Testis (tissue), 5 donors: ENCODE measurements around the gene OR52B6. TPM values are rescaled to one million over a fixed set of nuclear protein-coding genes. Genes with fewer than 3 reads are reported as not detected.

ENCODE experiments used
- DNase-seq: peaks from one replicate; pipeline ENCODE4 v3.0.0-alpha.2; 2019
- H3K27ac ChIP-seq, 2 donors: fragments of 200-600 bp; sonication (generic); one replicate each; pipeline ENCODE4 v1.5.1; 2019
- H3K27me3 ChIP-seq: fragments of 200-600 bp; sonication (generic); one replicate; pipeline ENCODE4 v1.5.1; 2019
- H3K36me3 ChIP-seq: fragments of 200-600 bp; sonication (generic); one replicate; pipeline ENCODE4 v1.5.1; 2017; ENCODE audit warnings: low read depth; ENCODE audit errors: missing control alignments
- H3K4me1 ChIP-seq: fragments of 200-600 bp; sonication (generic); one replicate; pipeline ENCODE4 v1.5.1; 2019
- H3K4me3 ChIP-seq, 2 donors: fragments of 200-600 bp; sonication (generic); one replicate each; pipeline ENCODE4 v1.5.1; 2017 to 2019
- H3K9me3 ChIP-seq: fragments of 200-600 bp; sonication (generic); one replicate; pipeline ENCODE4 v1.5.1; 2017
- CTCF ChIP-seq, 3 experiments: fragments of 450-650 bp in 2 of 3; fragments of 200-600 bp in 1 of 3; sonication (generic) in 1 of 3; IDR thresholded peaks; one replicate each; pipeline ENCODE4 v1.5.1; 2016 to 2019; ENCODE audit warnings: antibody characterized with exemption in 3 of 3, mild to moderate bottlenecking in 2 of 3, moderate library complexity in 1 of 3
- POLR2A ChIP-seq: fragments of 450-650 bp; IDR thresholded peaks from one replicate; pipeline ENCODE4 v1.6.1; 2017; ENCODE audit warnings: antibody characterized with exemption, mild to moderate bottlenecking, moderate library complexity
- WGBS, 2 donors: methylation state at CpG; one replicate each; pipeline ENCODE4 v1.1.5; 2018; 5-methylcytosine and 5-hydroxymethylcytosine counted together
- intact Hi-C: fragments of 100-400 bp; cut with DNase I; formaldehyde crosslinking; loops from one replicate; pipeline ENCODE4 v1.15.1; 2023; ENCODE audit warnings: low total_unique reads
- long read RNA-seq, 2 donors: transcript quantifications; one replicate each; lab custom pipeline, GENCODE V29; 2026
- polyA plus RNA-seq: library from polyadenylated mRNA; stranded (reverse); fragments of 350-450 nt; fragmentation: Illumina TruSeq; extraction: RNeasy Lipid Tissue Mini Kit (QIAGEN cat#74804); gene quantifications from one replicate; pipeline ENCODE4 v1.2.3, GENCODE V29; 2014; ENCODE audit warnings: low read depth, low replicate concordance; ENCODE audit not compliant: insufficient read depth
- total RNA-seq, 2 donors: library from RNA; depleted of rRNA; stranded (reverse); fragments of >200 nt; gene quantifications; one replicate each; pipeline ENCODE4 v1.2.3, GENCODE V29; 2016

Gene OR52B6
- total RNA-seq (not detected), polyA plus RNA-seq (not detected)
- long read RNA-seq, donor 1: 0 reads
- long read RNA-seq, donor 2: 0 reads

GRCh38 chr11:5580577-5580976 is at the start of gene OR52B6:
Gene OR52B6, plus strand, starts transcription at chr11:5580877. Its CDS starts 0 bp downstream, at chr11:5580877.
- Histone ChIP-seq H3K4me1 (no peaks in the 10 kb centered on the region), H3K27me3 (no peaks in the 10 kb centered on the region), H3K36me3 (no peaks in the 10 kb centered on the region), H3K9me3 (no peaks in the 10 kb centered on the region), H3K27ac (no peak within 1 kb of the TSS), H3K4me3 (no peak within 1 kb of the TSS)
- DNase-seq: no peak
- WGBS, 2 donors: 84 to 93% methylated on average over 5 to 8 of the region's 8 CpGs
- TF ChIP-seq CTCF (IDR thresholded peaks at IDR 0.05): no peak
- intact Hi-C loops: no loop called here

- H3K9me3 ChIP-seq: no peaks in the 10 kb centered on the region
- no peaks in the 10 kb centered on the region for H3K4me1 ChIP-seq
- WGBS, 2 donors: 46 to 53% methylated on average over 2 of the region's 2 CpGs
- no peak for DNase-seq
- no peaks in the 10 kb centered on the region for H3K36me3 ChIP-seq
- no peak for TF ChIP-seq POLR2A
- no peak for TF ChIP-seq CTCF (IDR thresholded peaks at IDR 0.05)
- intact Hi-C loops: no loop called here
- H3K4me3 ChIP-seq: no peak overlapping the region
- no peaks in the 10 kb centered on the region for H3K27me3 ChIP-seq
- no peak overlapping the region for H3K27ac ChIP-seq
These were observed 49.4 kb upstream of the OR52B6 start for GRCh38 chr11:5531053-5531831.

GRCh38 chr11:5534046-5534445 is 46.6 kb upstream of the OR52B6 start:
- no peak for TF ChIP-seq POLR2A
- TF ChIP-seq CTCF (IDR thresholded peaks at IDR 0.05): no peak

GRCh38 chr11:5536482-5536881 is 44.2 kb upstream of the OR52B6 start:
- TF ChIP-seq POLR2A (no peak), CTCF (IDR thresholded peaks at IDR 0.05) (no peak)
- Histone ChIP-seq H3K27ac (no peak overlapping the region), H3K4me3 (no peak overlapping the region), H3K4me1 (no peaks in the 10 kb centered on the region), H3K36me3 (no peaks in the 10 kb centered on the region), H3K9me3 (no peaks in the 10 kb centered on the region), H3K27me3 (no peaks in the 10 kb centered on the region)
- DNase-seq: no peak
- intact Hi-C loops: no loop called here

More at GRCh38 chr11:5534046-5534445, 46.6 kb upstream of the OR52B6 start:
- intact Hi-C loops: no loop called here
- H3K4me3 ChIP-seq: no peak overlapping the region
- H3K27ac ChIP-seq: no peak overlapping the region
- no peaks in the 10 kb centered on the region for H3K36me3 ChIP-seq
- no peaks in the 10 kb centered on the region for H3K27me3 ChIP-seq
- H3K4me1 ChIP-seq: no peaks in the 10 kb centered on the region
- no peak for DNase-seq
- WGBS, 2 donors: 68 to 70% methylated on average over 1 of the region's 1 CpG
- H3K9me3 ChIP-seq: no peaks in the 10 kb centered on the region

GRCh38 chr11:5541427-5541826 is 39.2 kb upstream of the OR52B6 start:
- H3K4me1 ChIP-seq: no peaks in the 10 kb centered on the region
- no peaks in the 10 kb centered on the region for H3K9me3 ChIP-seq
- H3K36me3 ChIP-seq: no peaks in the 10 kb centered on the region
- intact Hi-C loops: no loop called here
- no peak for DNase-seq
- no peak overlapping the region for H3K27ac ChIP-seq
- H3K27me3 ChIP-seq: no peaks in the 10 kb centered on the region
- no peak overlapping the region for H3K4me3 ChIP-seq
- no peak for TF ChIP-seq CTCF (IDR thresholded peaks at IDR 0.05)
- no peak for TF ChIP-seq POLR2A
- 30 to 55% methylated on average over 1 of the region's 1 CpG for WGBS, 2 donors
